Limb (tissue), 2 donors: Measurements from ENCODE around the gene TMEM82.
"Not testable (repeated sequence)": the region's sequence is repeated elsewhere in the genome, so short reads cannot be mapped to it uniquely, and the experiment has no call there.

Source experiments
- DNase-seq, 2 donors: peaks; one replicate each; pipeline ENCODE4 v3.0.0-alpha.2; 2016; ENCODE audit errors: extremely low spot score in 2 of 2

Gene TMEM82

GRCh38 chr1:15742339-15742801, at the start of gene TMEM82:
Gene TMEM82, plus strand, starts transcription at chr1:15742499. Its CDS starts 61 bp downstream, at chr1:15742560.
- DNase-seq, result no peak

GRCh38 chr1:15693371-15693770, 48.9 kb upstream of the TMEM82 start:
- DNase-seq, result no peak

GRCh38 chr1:15696956-15697521, 45.3 kb upstream of the TMEM82 start:
- DNase-seq, result no peak

- no peak for DNase-seq
Observed at GRCh38 chr1:15698201-15698600, 44.1 kb upstream of the TMEM82 start.

GRCh38 chr1:15699321-15699720, 43.0 kb upstream of the TMEM82 start:
- not testable (repeated sequence) for DNase-seq

- no peak for DNase-seq
Observed at GRCh38 chr1:15700508-15700907, 41.8 kb upstream of the TMEM82 start.

GRCh38 chr1:15701784-15702183, 40.5 kb upstream of the TMEM82 start:
- DNase-seq, result no peak

GRCh38 chr1:15702722-15703550, 39.4 kb upstream of the TMEM82 start:
- no peak for DNase-seq

- no peak for DNase-seq
Observed at GRCh38 chr1:15703562-15703961, 38.7 kb upstream of the TMEM82 start.

- DNase-seq, result no peak
Observed at GRCh38 chr1:15704526-15705183, 37.6 kb upstream of the TMEM82 start.

GRCh38 chr1:15705184-15705566, 37.1 kb upstream of the TMEM82 start:
- no peak for DNase-seq

GRCh38 chr1:15706751-15707150, 35.5 kb upstream of the TMEM82 start:
- DNase-seq, result no peak

- no peak for DNase-seq
Observed at GRCh38 chr1:15707239-15707925, 34.9 kb upstream of the TMEM82 start.

- no peak for DNase-seq
Observed at GRCh38 chr1:15708486-15709137, 33.7 kb upstream of the TMEM82 start.

- DNase-seq, result no peak
Observed at GRCh38 chr1:15709226-15709625, 33.1 kb upstream of the TMEM82 start.

- no peak for DNase-seq
Observed at GRCh38 chr1:15712168-15712567, 30.1 kb upstream of the TMEM82 start.

- peak in 1 of 2 donors; percentile 55 for DNase-seq
Observed at GRCh38 chr1:15714406-15715136, 27.7 kb upstream of the TMEM82 start.

GRCh38 chr1:15717418-15718125, 24.7 kb upstream of the TMEM82 start:
- no peak for DNase-seq

GRCh38 chr1:15718199-15718601, 24.1 kb upstream of the TMEM82 start:
- no peak for DNase-seq
